Measurements from ENCODE around the gene GSE1.

Gene GSE1

GRCh38 chr16:85617948-85618347, 4.8 kb downstream of the GSE1 start:
- no peaks in the 10 kb centered on the region for H3K9me3 ChIP-seq (ENCODE audit: control insufficient read depth, low read length)
- DNase-seq (ENCODE audit: low read depth) = no peak
- no peaks in the 10 kb centered on the region for H3K27me3 ChIP-seq (replicated peaks; ENCODE audit: control insufficient read depth, insufficient read depth, low read length)
- peaks cover 5% of the 10 kb centered on the region for H3K36me3 ChIP-seq (ENCODE audit: control insufficient read depth, insufficient read depth, low read length, severe bottlenecking)
- peaks cover 22% of the 10 kb centered on the region for H3K4me1 ChIP-seq (ENCODE audit: control insufficient read depth, insufficient read depth, low read length)
- no peak overlapping the region for H3K9ac ChIP-seq (ENCODE audit: low read length)
- no peak overlapping the region for H3K4me3 ChIP-seq (ENCODE audit: low read length)

GRCh38 chr16:85618521-85618920, 5.4 kb downstream of the GSE1 start:
- Histone ChIP-seq H3K4me1 (ENCODE audit: control insufficient read depth, insufficient read depth, low read length) (peaks cover 22% of the 10 kb centered on the region), H3K4me3 (ENCODE audit: low read length) (no peak overlapping the region)

GRCh38 chr16:85619101-85619891, 6.2 kb downstream of the GSE1 start:
- no peak overlapping the region for H3K9ac ChIP-seq (ENCODE audit: low read length)
- H3K4me3 ChIP-seq (ENCODE audit: low read length) = no peak overlapping the region
- peaks cover 22% of the 10 kb centered on the region for H3K4me1 ChIP-seq (ENCODE audit: control insufficient read depth, insufficient read depth, low read length)
- no peaks in the 10 kb centered on the region for H3K27me3 ChIP-seq (replicated peaks; ENCODE audit: control insufficient read depth, insufficient read depth, low read length)
- H3K36me3 ChIP-seq (ENCODE audit: control insufficient read depth, insufficient read depth, low read length, severe bottlenecking) = peaks cover 5% of the 10 kb centered on the region
- H3K9me3 ChIP-seq (ENCODE audit: control insufficient read depth, low read length) = no peaks in the 10 kb centered on the region
- no peak for DNase-seq (ENCODE audit: low read depth)

More at GRCh38 chr16:85618521-85618920, 5.4 kb downstream of the GSE1 start:
- Histone ChIP-seq H3K27me3 (replicated peaks; ENCODE audit: control insufficient read depth, insufficient read depth, low read length) (no peaks in the 10 kb centered on the region), H3K9ac (ENCODE audit: low read length) (no peak overlapping the region), H3K9me3 (ENCODE audit: control insufficient read depth, low read length) (no peaks in the 10 kb centered on the region), H3K36me3 (ENCODE audit: control insufficient read depth, insufficient read depth, low read length, severe bottlenecking) (peaks cover 5% of the 10 kb centered on the region)
- no peak for DNase-seq (ENCODE audit: low read depth)

GRCh38 chr16:85620374-85620773, 7.3 kb downstream of the GSE1 start:
- no peak overlapping the region for H3K4me3 ChIP-seq (ENCODE audit: low read length)
- no peak overlapping the region for H3K9ac ChIP-seq (ENCODE audit: low read length)
- peaks cover 8% of the 10 kb centered on the region for H3K36me3 ChIP-seq (ENCODE audit: control insufficient read depth, insufficient read depth, low read length, severe bottlenecking)
- DNase-seq (ENCODE audit: low read depth) = no peak
- H3K4me1 ChIP-seq (ENCODE audit: control insufficient read depth, insufficient read depth, low read length) = peaks cover 11% of the 10 kb centered on the region
- H3K9me3 ChIP-seq (ENCODE audit: control insufficient read depth, low read length) = no peaks in the 10 kb centered on the region
- no peaks in the 10 kb centered on the region for H3K27me3 ChIP-seq (replicated peaks; ENCODE audit: control insufficient read depth, insufficient read depth, low read length)

- Histone ChIP-seq H3K4me1 (ENCODE audit: control insufficient read depth, insufficient read depth, low read length) (no peaks in the 10 kb centered on the region), H3K9ac (ENCODE audit: low read length) (no peak overlapping the region), H3K9me3 (ENCODE audit: control insufficient read depth, low read length) (no peaks in the 10 kb centered on the region), H3K4me3 (ENCODE audit: low read length) (no peak overlapping the region), H3K36me3 (ENCODE audit: control insufficient read depth, insufficient read depth, low read length, severe bottlenecking) (peaks cover 10% of the 10 kb centered on the region), H3K27me3 (replicated peaks; ENCODE audit: control insufficient read depth, insufficient read depth, low read length) (no peaks in the 10 kb centered on the region)
- no peak for DNase-seq (ENCODE audit: low read depth)
Measured at GRCh38 chr16:85621698-85622428, 8.7 kb downstream of the GSE1 start.

GRCh38 chr16:85622683-85623082, 9.6 kb downstream of the GSE1 start:
- DNase-seq (ENCODE audit: low read depth) = no peak
- H3K4me1 ChIP-seq (ENCODE audit: control insufficient read depth, insufficient read depth, low read length) = no peaks in the 10 kb centered on the region

GRCh38 chr16:85623250-85623649, 10.1 kb downstream of the GSE1 start:
- Histone ChIP-seq H3K4me1 (ENCODE audit: control insufficient read depth, insufficient read depth, low read length) (no peaks in the 10 kb centered on the region), H3K9ac (ENCODE audit: low read length) (no peak overlapping the region), H3K4me3 (ENCODE audit: low read length) (no peak overlapping the region)

More at GRCh38 chr16:85622683-85623082, 9.6 kb downstream of the GSE1 start:
- Histone ChIP-seq H3K27me3 (replicated peaks; ENCODE audit: control insufficient read depth, insufficient read depth, low read length) (no peaks in the 10 kb centered on the region), H3K36me3 (ENCODE audit: control insufficient read depth, insufficient read depth, low read length, severe bottlenecking) (peaks cover 10% of the 10 kb centered on the region), H3K4me3 (ENCODE audit: low read length) (no peak overlapping the region), H3K9ac (ENCODE audit: low read length) (no peak overlapping the region), H3K9me3 (ENCODE audit: control insufficient read depth, low read length) (no peaks in the 10 kb centered on the region)

GRCh38 chr16:85623997-85624601, 11.0 kb downstream of the GSE1 start:
- Histone ChIP-seq H3K36me3 (ENCODE audit: control insufficient read depth, insufficient read depth, low read length, severe bottlenecking) (peaks cover 6% of the 10 kb centered on the region), H3K4me3 (ENCODE audit: low read length) (no peak overlapping the region), H3K27me3 (replicated peaks; ENCODE audit: control insufficient read depth, insufficient read depth, low read length) (no peaks in the 10 kb centered on the region), H3K4me1 (ENCODE audit: control insufficient read depth, insufficient read depth, low read length) (no peaks in the 10 kb centered on the region), H3K9me3 (ENCODE audit: control insufficient read depth, low read length) (no peaks in the 10 kb centered on the region), H3K9ac (ENCODE audit: low read length) (no peak overlapping the region)
- no peak for DNase-seq (ENCODE audit: low read depth)

More at GRCh38 chr16:85623250-85623649, 10.1 kb downstream of the GSE1 start:
- Histone ChIP-seq H3K27me3 (replicated peaks; ENCODE audit: control insufficient read depth, insufficient read depth, low read length) (no peaks in the 10 kb centered on the region), H3K9me3 (ENCODE audit: control insufficient read depth, low read length) (no peaks in the 10 kb centered on the region), H3K36me3 (ENCODE audit: control insufficient read depth, insufficient read depth, low read length, severe bottlenecking) (peaks cover 10% of the 10 kb centered on the region)
- DNase-seq (ENCODE audit: low read depth) = no peak

- Histone ChIP-seq H3K9me3 (ENCODE audit: control insufficient read depth, low read length) (peaks cover 2% of the 10 kb centered on the region), H3K36me3 (ENCODE audit: control insufficient read depth, insufficient read depth, low read length, severe bottlenecking) (peaks cover 10% of the 10 kb centered on the region), H3K4me1 (ENCODE audit: control insufficient read depth, insufficient read depth, low read length) (no peaks in the 10 kb centered on the region), H3K27me3 (replicated peaks; ENCODE audit: control insufficient read depth, insufficient read depth, low read length) (no peaks in the 10 kb centered on the region), H3K9ac (ENCODE audit: low read length) (no peak overlapping the region), H3K4me3 (ENCODE audit: low read length) (no peak overlapping the region)
- DNase-seq (ENCODE audit: low read depth) = no peak
Measured at GRCh38 chr16:85624646-85625045, 11.5 kb downstream of the GSE1 start.

- H3K9ac ChIP-seq (ENCODE audit: low read length) = no peak overlapping the region
- no peak for DNase-seq (ENCODE audit: low read depth)
- no peaks in the 10 kb centered on the region for H3K27me3 ChIP-seq (replicated peaks; ENCODE audit: control insufficient read depth, insufficient read depth, low read length)
- no peak overlapping the region for H3K4me3 ChIP-seq (ENCODE audit: low read length)
- H3K4me1 ChIP-seq (ENCODE audit: control insufficient read depth, insufficient read depth, low read length) = no peaks in the 10 kb centered on the region
- H3K9me3 ChIP-seq (ENCODE audit: control insufficient read depth, low read length) = peaks cover 6% of the 10 kb centered on the region
- H3K36me3 ChIP-seq (ENCODE audit: control insufficient read depth, insufficient read depth, low read length, severe bottlenecking) = peaks cover 14% of the 10 kb centered on the region
Measured at GRCh38 chr16:85625053-85625452, 11.9 kb downstream of the GSE1 start.

- Histone ChIP-seq H3K9me3 (ENCODE audit: control insufficient read depth, low read length) (peaks cover 9% of the 10 kb centered on the region), H3K4me1 (ENCODE audit: control insufficient read depth, insufficient read depth, low read length) (no peaks in the 10 kb centered on the region), H3K27me3 (replicated peaks; ENCODE audit: control insufficient read depth, insufficient read depth, low read length) (no peaks in the 10 kb centered on the region), H3K36me3 (ENCODE audit: control insufficient read depth, insufficient read depth, low read length, severe bottlenecking) (peaks cover 15% of the 10 kb centered on the region), H3K4me3 (ENCODE audit: low read length) (no peak overlapping the region), H3K9ac (ENCODE audit: low read length) (no peak overlapping the region)
- DNase-seq (ENCODE audit: low read depth) = no peak
Measured at GRCh38 chr16:85625485-85626117, 12.5 kb downstream of the GSE1 start.

Data from adipocyte (in vitro differentiated cells).